Measurements from ENCODE around the gene NUDT3.

The NUDT3 gene

DNA sequence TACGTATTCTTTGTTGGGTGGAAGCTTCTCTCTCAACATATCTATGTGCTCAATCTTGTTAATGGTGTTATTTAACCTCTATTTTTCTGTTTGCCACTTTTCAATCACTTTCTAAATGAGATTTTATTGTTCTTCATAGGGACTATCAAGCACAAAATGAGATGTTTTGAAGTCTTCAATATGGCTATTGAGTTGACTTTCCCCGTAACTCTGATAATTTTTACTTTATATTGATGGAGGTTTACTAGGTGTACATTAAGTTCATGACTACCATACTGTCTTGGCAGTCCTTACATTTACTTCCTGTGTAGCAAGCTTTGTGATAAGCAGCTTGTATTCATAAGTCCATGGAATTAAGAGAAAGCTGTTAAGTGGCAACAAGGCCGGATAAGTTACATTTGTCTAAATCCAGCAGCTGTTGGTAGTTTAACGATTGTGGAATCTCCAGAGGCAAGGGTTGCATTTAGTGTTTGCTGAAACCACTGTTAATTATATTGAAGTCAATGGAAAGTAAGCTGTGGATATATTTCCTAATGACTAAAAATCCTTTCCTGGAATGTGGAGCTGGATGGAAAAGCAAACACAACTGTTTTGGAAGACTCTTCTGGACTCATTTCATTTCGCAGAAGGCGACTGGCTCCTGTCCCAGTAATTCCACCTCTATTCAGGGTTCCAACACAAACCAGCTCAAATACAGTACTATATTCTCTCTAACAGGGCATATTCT lies 86.3 kb downstream of the NUDT3 start:
- FAIRE-seq (no peak), DNase-seq (ENCODE audit: insufficient read length, low spot score) (no peak)
- TF ChIP-seq SPI1 (IDR thresholded peaks at IDR 0.05; ENCODE audit: low read depth, low read length) = no peak
- no peak for TF ChIP-seq PAX5 (IDR thresholded peaks at IDR 0.05; ENCODE audit: insufficient read depth, low read length, severe bottlenecking)
- TF ChIP-seq POLR2AphosphoS5 (IDR thresholded peaks at IDR 0.05; ENCODE audit: low read depth, low read length) = no peak
- no peak for TF ChIP-seq POLR2A (IDR thresholded peaks at IDR 0.05; ENCODE audit: low read depth, low read length)
- no peak for TF ChIP-seq POU2F2 (IDR thresholded peaks at IDR 0.05; ENCODE audit: low read depth, low read length)

DNA sequence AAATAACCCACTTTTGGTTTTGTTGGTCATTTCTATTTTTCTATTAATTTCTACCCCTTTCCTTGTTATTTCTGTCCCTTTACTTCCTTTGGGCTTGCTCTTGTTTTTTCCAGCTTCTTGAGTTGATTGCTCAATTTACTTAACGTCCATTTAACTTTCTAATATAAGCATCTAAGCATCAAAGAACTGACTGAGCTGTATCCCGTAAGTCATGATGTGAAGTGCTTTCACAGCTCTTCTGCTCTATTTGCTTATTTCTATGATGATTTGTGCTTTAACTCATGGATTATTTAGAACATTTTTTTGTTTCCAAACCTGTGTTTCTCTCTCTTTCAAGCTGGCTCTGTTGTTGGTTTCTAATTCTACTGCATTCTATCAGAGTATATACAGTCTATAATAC lies 87.0 kb downstream of the NUDT3 start:
- no peak for FAIRE-seq
- DNase-seq (ENCODE audit: insufficient read length, low spot score) = no peak
- TF ChIP-seq PAX5 (IDR thresholded peaks at IDR 0.05; ENCODE audit: insufficient read depth, low read length, severe bottlenecking) = no peak
- TF ChIP-seq POU2F2 (IDR thresholded peaks at IDR 0.05; ENCODE audit: low read depth, low read length) = no peak
- no peak for TF ChIP-seq POLR2AphosphoS5 (IDR thresholded peaks at IDR 0.05; ENCODE audit: low read depth, low read length)
- no peak for TF ChIP-seq SPI1 (IDR thresholded peaks at IDR 0.05; ENCODE audit: low read depth, low read length)
- TF ChIP-seq POLR2A (IDR thresholded peaks at IDR 0.05; ENCODE audit: low read depth, low read length) = no peak
- no peak for TF ChIP-seq TAF1 (IDR thresholded peaks at IDR 0.05; ENCODE audit: low read depth, low read length)

DNA sequence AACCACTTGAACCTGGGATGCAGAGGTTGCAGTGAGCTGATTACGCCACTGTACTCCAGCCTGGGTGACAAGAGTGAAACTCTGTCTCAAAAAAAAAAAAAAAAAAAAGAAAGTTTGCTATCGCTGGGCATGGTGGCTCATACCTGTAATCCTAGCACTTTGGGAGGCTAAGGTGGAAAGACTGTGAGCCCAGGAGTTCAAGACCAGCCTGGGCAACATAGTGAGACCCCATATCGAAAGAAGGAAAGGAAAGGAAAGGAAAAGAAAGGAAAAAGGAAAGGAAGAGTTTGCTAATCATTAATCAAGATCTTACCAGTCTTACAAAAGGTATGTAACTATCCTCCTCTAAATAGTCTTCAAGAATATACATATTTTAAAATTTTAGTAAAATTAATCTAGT lies 88.3 kb downstream of the NUDT3 start:
- TF ChIP-seq PAX5 (IDR thresholded peaks at IDR 0.05; ENCODE audit: insufficient read depth, low read length, severe bottlenecking) = no peak
- TF ChIP-seq POLR2AphosphoS5 (IDR thresholded peaks at IDR 0.05; ENCODE audit: low read depth, low read length) = no peak
- TF ChIP-seq TAF1 (IDR thresholded peaks at IDR 0.05; ENCODE audit: low read depth, low read length) = no peak
- no peak for TF ChIP-seq POU2F2 (IDR thresholded peaks at IDR 0.05; ENCODE audit: low read depth, low read length)
- TF ChIP-seq SPI1 (IDR thresholded peaks at IDR 0.05; ENCODE audit: low read depth, low read length) = no peak
- no peak for TF ChIP-seq POLR2A (IDR thresholded peaks at IDR 0.05; ENCODE audit: low read depth, low read length)
- no peak for FAIRE-seq
- DNase-seq (ENCODE audit: insufficient read length, low spot score) = no peak

DNA sequence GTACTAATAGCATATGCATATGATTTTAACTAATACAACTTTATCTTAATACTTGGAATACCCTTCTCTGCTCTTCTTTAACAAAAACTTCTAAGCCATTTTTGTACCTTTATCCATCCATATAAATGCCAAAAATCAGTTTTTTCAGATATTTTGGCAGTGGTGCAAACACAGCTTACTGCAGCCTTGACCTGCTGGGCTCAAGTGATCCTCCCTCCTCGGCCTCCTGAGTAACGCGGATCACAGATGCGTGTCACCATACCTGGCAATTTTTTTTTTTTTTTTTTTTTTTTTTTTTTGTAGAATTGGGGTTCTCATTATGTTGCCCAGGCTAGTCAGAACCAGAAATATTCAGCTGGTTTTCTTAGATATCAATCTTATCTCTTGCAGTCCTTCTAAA lies 89.5 kb downstream of the NUDT3 start:
- no peak for DNase-seq (ENCODE audit: insufficient read length, low spot score)
- FAIRE-seq = no peak
- TF ChIP-seq TAF1 (IDR thresholded peaks at IDR 0.05; ENCODE audit: low read depth, low read length) = no peak
- TF ChIP-seq PAX5 (IDR thresholded peaks at IDR 0.05; ENCODE audit: insufficient read depth, low read length, severe bottlenecking) = no peak
- TF ChIP-seq POU2F2 (IDR thresholded peaks at IDR 0.05; ENCODE audit: low read depth, low read length) = no peak
- TF ChIP-seq POLR2A (IDR thresholded peaks at IDR 0.05; ENCODE audit: low read depth, low read length) = no peak
- no peak for TF ChIP-seq POLR2AphosphoS5 (IDR thresholded peaks at IDR 0.05; ENCODE audit: low read depth, low read length)
- TF ChIP-seq SPI1 (IDR thresholded peaks at IDR 0.05; ENCODE audit: low read depth, low read length) = no peak

DNA sequence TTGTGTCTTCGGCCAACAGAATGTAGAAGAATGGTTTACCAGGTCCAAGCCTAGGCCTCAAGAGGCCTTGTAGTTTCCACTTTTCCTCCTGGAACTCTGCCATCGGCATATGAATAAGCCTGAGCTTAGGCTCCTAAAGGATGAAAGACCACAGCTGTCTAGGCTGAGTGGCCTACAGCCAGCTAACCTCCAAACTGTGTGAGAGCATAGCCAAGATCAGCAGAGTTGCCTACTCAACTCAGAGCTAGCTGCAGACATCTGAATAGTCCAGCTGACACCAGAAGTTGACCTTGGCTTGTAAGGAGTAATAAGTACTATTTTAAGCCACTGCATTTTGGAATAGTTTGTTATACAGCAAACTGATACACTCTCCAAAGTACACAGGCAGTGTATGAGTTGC lies 91.1 kb downstream of the NUDT3 start:
- FAIRE-seq (no peak), DNase-seq (ENCODE audit: insufficient read length, low spot score) (no peak)
- TF ChIP-seq PAX5 (IDR thresholded peaks at IDR 0.05; ENCODE audit: insufficient read depth, low read length, severe bottlenecking) = no peak
- TF ChIP-seq TAF1 (IDR thresholded peaks at IDR 0.05; ENCODE audit: low read depth, low read length) = no peak
- no peak for TF ChIP-seq POLR2AphosphoS5 (IDR thresholded peaks at IDR 0.05; ENCODE audit: low read depth, low read length)
- no peak for TF ChIP-seq SPI1 (IDR thresholded peaks at IDR 0.05; ENCODE audit: low read depth, low read length)
- no peak for TF ChIP-seq POU2F2 (IDR thresholded peaks at IDR 0.05; ENCODE audit: low read depth, low read length)
- TF ChIP-seq POLR2A (IDR thresholded peaks at IDR 0.05; ENCODE audit: low read depth, low read length) = no peak

DNA sequence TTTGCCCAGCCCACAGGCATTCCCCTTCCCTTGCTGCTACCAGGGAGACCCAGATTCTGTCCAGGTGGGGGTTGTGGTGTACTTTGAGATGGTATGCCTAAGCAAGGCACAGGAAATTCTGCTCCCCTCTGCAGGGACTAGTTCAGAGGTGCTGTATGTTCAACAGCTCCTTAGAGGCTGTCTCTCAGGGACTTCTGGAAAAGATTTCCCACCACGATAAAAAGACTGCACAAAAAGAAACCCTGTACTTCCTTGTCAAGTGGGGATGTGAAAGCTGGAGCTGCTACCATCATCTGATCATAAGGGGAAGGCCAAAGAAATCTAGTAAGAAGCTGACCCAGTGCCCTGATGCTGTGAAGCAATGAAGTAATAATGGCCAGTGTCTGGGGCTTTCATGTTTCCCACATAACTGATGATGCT lies 92.1 kb downstream of the NUDT3 start:
- DNase-seq (ENCODE audit: insufficient read length, low spot score) (no peak), FAIRE-seq (no peak)
- TF ChIP-seq POU2F2 (IDR thresholded peaks at IDR 0.05; ENCODE audit: low read depth, low read length) (no peak), SPI1 (IDR thresholded peaks at IDR 0.05; ENCODE audit: low read depth, low read length) (peak; percentile 62)

DNA sequence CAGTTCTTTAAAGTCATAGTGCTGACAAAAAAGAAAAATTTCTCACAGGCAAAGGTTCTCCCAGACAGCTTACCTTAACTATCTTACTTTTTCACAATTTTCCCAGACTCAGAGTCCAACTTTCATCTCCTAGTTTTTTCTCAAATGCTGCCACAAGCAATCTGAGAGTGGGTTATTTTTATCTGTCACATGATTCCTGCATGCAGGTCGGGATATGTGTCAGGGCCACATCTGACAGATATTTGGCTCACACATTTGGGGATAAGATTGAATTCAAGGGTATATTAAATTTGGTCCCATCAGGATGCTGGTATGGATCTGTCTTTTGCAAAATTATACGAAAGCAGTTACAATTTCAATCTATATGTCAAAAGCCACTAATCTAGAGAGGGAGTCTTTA lies 93.5 kb downstream of the NUDT3 start:
- DNase-seq (ENCODE audit: insufficient read length, low spot score) = no peak
- FAIRE-seq = no peak
- TF ChIP-seq SPI1 (IDR thresholded peaks at IDR 0.05; ENCODE audit: low read depth, low read length) (no peak), PAX5 (IDR thresholded peaks at IDR 0.05; ENCODE audit: insufficient read depth, low read length, severe bottlenecking) (no peak), POU2F2 (IDR thresholded peaks at IDR 0.05; ENCODE audit: low read depth, low read length) (no peak), POLR2A (IDR thresholded peaks at IDR 0.05; ENCODE audit: low read depth, low read length) (no peak), TAF1 (IDR thresholded peaks at IDR 0.05; ENCODE audit: low read depth, low read length) (no peak), POLR2AphosphoS5 (IDR thresholded peaks at IDR 0.05; ENCODE audit: low read depth, low read length) (no peak)

DNA sequence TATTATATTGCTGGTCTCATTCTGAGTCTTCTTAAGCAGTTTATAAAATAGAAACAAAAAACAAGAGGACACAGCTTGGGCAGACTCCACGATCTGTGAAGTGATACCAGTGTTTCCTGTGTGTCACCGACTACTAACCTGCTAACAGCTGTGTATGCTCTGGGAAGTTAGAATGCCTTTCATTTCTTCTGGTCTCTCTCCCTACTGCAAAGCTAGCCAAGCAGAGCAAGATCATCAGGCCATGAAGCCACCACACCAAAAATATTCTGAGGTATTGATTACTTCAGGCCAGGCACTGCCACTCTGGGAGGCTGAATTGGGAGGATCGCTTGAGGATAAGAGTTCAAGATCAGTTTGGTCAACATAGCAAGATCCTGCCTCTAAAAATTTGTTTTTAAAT lies 96.7 kb downstream of the NUDT3 start:
- TF ChIP-seq PAX5 (IDR thresholded peaks at IDR 0.05; ENCODE audit: insufficient read depth, low read length, severe bottlenecking) (peak; percentile 73), POLR2AphosphoS5 (IDR thresholded peaks at IDR 0.05; ENCODE audit: low read depth, low read length) (no peak)
- FAIRE-seq = peak; percentile 87
- DNase-seq (ENCODE audit: insufficient read length, low spot score) = no peak

DNA sequence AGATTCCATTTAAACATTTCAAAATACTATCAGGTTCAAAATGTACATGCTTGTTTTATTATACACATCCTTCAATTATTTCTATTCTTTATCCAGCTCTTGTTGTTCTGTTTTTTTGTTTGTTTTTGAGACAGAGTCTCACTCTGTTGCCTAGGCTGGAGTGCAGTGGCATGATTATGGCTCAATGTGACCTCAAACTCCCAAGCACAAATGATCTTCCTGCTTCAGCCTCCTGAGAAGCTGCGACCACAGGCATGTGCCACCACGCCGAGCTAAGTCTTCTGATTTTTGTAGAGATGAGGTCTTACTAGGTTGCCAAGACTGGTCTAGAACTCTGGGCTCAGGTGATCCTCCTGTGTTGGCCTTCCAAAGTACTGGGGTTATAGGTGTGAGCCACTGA lies 99.5 kb downstream of the NUDT3 start:
- no peak for DNase-seq (ENCODE audit: insufficient read length, low spot score)
- FAIRE-seq = no peak
- no peak for TF ChIP-seq TAF1 (IDR thresholded peaks at IDR 0.05; ENCODE audit: low read depth, low read length)
- TF ChIP-seq SPI1 (IDR thresholded peaks at IDR 0.05; ENCODE audit: low read depth, low read length) = no peak
- TF ChIP-seq PAX5 (IDR thresholded peaks at IDR 0.05; ENCODE audit: insufficient read depth, low read length, severe bottlenecking) = no peak
- no peak for TF ChIP-seq POLR2A (IDR thresholded peaks at IDR 0.05; ENCODE audit: low read depth, low read length)
- TF ChIP-seq POU2F2 (IDR thresholded peaks at IDR 0.05; ENCODE audit: low read depth, low read length) = no peak
- no peak for TF ChIP-seq POLR2AphosphoS5 (IDR thresholded peaks at IDR 0.05; ENCODE audit: low read depth, low read length)

DNA sequence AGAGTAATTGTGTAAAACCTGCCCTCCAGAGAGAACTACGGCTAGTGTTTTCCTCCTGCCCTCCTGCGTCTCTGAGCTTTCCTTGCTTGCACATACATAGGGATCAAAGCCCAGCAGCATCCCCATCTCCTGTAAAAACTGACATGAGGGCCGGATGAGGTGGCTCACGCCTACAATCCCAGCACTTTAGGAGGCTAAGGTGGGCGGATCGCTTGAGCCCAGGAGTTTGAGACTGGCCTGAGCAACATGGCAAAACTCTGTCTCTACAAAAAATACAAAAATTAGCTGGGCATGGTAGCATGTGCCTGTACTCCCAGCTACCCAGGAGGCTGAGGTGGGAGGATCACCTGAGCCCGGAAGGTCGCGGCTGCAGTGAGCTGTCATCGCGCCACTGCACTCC lies 103.3 kb downstream of the NUDT3 start:
- DNase-seq (ENCODE audit: insufficient read length, low spot score) (no peak), FAIRE-seq (no peak)
- TF ChIP-seq SPI1 (IDR thresholded peaks at IDR 0.05; ENCODE audit: low read depth, low read length) = no peak
- TF ChIP-seq TAF1 (IDR thresholded peaks at IDR 0.05; ENCODE audit: low read depth, low read length) = no peak
- TF ChIP-seq POLR2AphosphoS5 (IDR thresholded peaks at IDR 0.05; ENCODE audit: low read depth, low read length) = no peak
- TF ChIP-seq POLR2A (IDR thresholded peaks at IDR 0.05; ENCODE audit: low read depth, low read length) = no peak
- TF ChIP-seq PAX5 (IDR thresholded peaks at IDR 0.05; ENCODE audit: insufficient read depth, low read length, severe bottlenecking) = no peak
